Fibroblast of villous mesenchyme (primary cell): Measurements from ENCODE around the gene DESI2. TPM values are rescaled to one million over a fixed set of nuclear protein-coding genes. Genes with fewer than 3 reads are reported as not detected.

Experiments
- DNase-seq: peaks from one replicate; pipeline ENCODE4 v3.0.0-alpha.2; 2010; ENCODE audit warnings: low read depth
- H3K4me3 ChIP-seq: 2 replicates; pipeline ENCODE4 v1.5.1; 2011; ENCODE audit warnings: low read depth, mild to moderate bottlenecking, low read length
- total RNA-seq: library from RNA; depleted of rRNA; stranded (reverse); fragments of >200 nt; gene quantifications from 2 replicates; pipeline ENCODE4 v1.2.3, GENCODE V29; 2012
- TF ChIP-seq, protein P1 (sequence below): IDR thresholded peaks from 2 replicates; pipeline ENCODE4 v1.5.1; 2012; ENCODE audit warnings: low read depth, mild to moderate bottlenecking, low read length; ENCODE audit not compliant: insufficient read depth

DESI2 gene
- total RNA-seq, 1 donor: 78.2 TPM

DNA sequence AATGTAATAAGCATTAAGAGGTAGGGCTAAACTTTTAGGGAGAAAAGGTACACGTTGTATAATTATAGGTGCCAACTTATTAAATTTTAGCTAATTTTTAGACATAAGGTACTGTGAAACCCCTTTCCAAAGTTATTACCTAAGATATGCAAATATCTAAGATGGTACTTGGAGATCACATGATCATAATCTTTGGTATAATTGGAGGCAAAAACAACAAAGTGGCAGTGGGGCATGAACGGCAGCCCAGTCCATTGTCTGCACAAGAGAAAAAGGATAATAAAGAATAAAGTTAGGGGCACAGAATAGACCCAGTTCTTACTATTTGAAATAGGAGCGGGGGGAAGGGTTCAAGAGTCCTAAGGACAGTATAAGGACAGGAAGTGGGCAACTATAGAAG is 51.2 kb downstream of the DESI2 start:
- TF ChIP-seq, protein P1, sequence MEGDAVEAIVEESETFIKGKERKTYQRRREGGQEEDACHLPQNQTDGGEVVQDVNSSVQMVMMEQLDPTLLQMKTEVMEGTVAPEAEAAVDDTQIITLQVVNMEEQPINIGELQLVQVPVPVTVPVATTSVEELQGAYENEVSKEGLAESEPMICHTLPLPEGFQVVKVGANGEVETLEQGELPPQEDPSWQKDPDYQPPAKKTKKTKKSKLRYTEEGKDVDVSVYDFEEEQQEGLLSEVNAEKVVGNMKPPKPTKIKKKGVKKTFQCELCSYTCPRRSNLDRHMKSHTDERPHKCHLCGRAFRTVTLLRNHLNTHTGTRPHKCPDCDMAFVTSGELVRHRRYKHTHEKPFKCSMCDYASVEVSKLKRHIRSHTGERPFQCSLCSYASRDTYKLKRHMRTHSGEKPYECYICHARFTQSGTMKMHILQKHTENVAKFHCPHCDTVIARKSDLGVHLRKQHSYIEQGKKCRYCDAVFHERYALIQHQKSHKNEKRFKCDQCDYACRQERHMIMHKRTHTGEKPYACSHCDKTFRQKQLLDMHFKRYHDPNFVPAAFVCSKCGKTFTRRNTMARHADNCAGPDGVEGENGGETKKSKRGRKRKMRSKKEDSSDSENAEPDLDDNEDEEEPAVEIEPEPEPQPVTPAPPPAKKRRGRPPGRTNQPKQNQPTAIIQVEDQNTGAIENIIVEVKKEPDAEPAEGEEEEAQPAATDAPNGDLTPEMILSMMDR: no peak
- DNase-seq: no peak
- H3K4me3 ChIP-seq: no peak overlapping the region

DNA sequence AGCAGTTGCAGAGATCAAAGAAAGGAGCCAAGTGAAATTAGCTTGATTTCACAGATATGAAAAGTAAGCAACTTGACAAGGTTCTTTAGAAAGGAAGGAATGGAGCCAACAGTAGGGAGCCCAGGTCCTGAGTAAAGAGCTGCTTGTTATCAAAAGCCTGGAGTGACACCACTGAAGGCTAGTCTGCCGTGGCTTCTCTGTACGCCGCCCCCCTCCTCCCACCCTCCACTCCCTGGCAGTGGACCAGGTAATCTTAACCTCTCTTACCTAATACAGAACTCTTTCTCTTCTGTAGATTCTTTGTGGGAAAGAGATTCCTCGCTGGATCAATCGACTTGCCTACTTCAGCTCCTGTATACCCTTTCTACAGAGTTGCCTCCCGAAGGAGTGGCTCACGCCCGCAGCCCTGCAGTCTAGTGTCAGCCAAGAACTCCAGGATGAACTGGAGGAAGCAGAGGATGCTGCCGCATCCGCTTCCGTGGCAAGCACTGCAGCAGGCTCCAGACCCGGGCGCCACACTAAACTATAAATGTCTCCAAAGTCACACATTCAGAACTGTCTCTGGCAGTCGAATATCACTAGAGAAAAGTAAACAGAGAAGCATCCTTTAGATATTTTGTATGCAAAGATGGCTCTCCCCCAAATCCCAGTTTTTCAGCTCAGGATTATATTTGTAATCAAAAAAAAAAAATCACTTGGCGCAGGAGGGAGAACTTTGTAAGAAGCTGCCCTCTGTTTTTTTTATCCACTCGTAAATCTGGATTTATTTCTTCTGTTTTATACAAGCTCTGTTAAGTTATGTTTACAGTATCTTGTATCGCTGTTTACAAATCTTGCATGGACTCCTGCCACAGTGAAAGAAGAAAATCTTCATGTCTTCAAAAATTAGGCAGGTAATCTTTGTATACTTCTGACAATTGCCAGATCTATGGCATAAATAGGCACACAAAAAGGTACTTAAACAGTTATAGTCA is 52.6 kb downstream of the DESI2 start:
- TF ChIP-seq, protein P1: no peak
- peak; percentile 13 for DNase-seq
- no peak overlapping the region for H3K4me3 ChIP-seq

DNA sequence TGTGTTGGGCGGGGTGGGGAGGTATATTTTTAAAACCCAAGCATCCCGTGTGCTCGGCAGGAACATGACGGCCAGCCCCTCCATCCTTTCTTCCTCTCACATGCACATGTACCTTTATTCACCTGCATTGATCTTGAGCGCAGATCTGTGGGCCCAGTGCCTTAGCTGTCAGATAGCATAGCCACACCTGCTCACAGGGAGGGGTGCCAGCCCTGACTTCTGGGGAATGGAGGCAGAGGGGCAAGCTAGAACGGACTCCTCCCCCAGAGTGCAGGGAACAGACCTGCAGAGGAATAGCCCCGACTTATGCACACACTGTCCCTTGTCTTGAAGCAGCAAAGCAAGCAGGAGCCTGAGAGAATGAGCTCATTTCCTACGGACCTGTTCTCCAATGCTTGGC is 56.1 kb downstream of the DESI2 start:
- H3K4me3 ChIP-seq: no peak overlapping the region
- TF ChIP-seq, protein P1: no peak
- DNase-seq: no peak

DNA sequence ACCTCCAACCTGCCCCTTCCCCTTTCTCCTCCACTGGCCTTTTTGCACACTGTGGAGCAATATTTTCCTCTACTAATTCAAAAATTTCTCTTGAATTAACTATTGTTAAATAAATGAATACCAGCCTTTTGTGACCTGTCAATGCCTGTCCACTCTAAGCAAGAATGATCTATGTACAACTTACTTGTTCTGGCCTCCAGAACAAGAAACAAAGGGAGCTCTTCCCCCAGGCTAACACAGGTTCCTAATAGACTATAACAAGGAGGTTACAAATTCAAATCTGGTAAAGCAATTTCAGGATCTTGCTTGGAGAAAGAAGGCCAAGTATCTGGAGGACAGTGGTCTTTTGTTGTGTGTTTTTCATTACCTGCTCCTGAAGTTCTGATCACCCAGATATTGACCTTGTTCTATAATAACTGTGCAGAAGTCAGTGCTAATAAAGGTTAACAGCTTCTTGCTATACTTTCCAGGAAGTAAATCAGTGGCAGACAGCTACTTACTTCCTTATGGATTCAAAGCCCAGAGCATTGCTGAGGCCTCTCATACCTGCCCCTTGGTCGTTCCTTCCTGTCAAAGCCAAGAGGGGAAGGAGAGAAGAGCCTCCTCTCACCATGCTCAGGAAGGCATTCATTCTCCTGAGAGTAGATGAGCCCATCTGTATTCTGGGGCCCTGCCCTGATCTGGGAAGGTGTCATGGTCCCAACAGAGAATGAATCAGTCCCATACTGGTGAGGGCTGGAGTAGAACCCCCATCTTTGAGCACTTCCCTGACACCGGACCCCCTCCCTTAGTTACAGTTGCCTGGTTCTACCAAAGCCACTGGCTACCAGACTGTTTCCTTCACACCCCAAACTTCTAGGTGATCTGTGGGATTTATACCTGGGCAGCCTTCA is 56.8 kb downstream of the DESI2 start:
- no peak overlapping the region for H3K4me3 ChIP-seq
- TF ChIP-seq, protein P1: no peak
- DNase-seq: no peak

DNA sequence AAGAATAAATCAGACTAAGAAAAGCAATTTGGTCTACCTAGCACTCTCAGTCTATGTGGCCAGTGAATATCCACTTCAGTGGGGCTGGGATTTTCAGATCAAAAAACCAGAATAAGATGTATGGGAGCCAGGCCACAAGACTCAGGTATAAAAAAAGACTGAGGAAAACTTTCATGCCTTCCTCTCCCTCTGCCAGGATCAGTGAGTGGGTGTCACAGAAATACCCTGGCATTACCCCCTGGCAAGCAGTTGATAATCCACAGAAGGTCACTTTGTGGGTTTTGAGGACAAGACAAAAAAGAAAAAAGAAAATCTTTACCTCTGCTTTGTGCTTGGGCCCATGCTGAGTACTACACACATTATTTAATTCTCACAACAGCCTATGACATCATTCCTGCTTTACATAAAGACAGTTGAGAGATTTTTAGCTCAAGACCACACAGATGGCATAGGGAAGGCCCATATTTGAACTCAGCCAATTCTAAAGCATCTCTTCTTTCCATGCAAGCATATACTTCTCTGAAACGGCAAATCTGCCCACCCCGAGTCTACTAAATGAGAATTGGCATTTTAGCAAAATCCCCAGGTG is 57.6 kb downstream of the DESI2 start:
- DNase-seq: no peak
- H3K4me3 ChIP-seq: no peak overlapping the region
- TF ChIP-seq, protein P1: no peak

DNA sequence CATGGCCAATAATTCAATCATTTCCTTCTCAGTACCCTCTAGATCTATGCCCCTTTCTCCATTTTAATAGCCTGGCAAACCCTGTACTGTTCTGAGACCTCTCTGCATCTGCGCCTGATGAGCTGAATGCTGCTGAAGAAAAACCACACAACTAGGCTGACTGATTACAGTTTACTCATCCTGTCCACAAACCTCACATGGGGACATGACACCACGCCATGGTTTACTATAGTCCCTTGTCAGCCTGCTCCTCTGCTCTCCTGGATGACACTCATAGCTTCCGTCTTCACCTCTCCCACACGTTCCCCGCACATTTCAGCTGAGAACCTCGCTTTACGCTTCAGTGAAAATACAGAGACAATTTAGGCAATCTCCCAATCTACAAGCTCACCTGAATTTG is 59.7 kb downstream of the DESI2 start:
- TF ChIP-seq, protein P1: no peak
- no peak for DNase-seq
- no peak overlapping the region for H3K4me3 ChIP-seq
